ENCODE data around the gene KRTAP5-3. TPM values are rescaled to one million over a fixed set of nuclear protein-coding genes. Genes with fewer than 3 reads are reported as not detected.

KRTAP5-3 gene
- total RNA-seq, 1 experiment from 2014 or later = not detected

GRCh38 chr11:1565173-1565903 is 42.9 kb downstream of the KRTAP5-3 start:
- DNase-seq (ENCODE audit: low read depth) = no peak

GRCh38 chr11:1564535-1565172 is 43.6 kb downstream of the KRTAP5-3 start:
- DNase-seq (ENCODE audit: low read depth) = peak; percentile 80

GRCh38 chr11:1563697-1564534 is 44.3 kb downstream of the KRTAP5-3 start:
- no peak for DNase-seq (ENCODE audit: low read depth)

DNA sequence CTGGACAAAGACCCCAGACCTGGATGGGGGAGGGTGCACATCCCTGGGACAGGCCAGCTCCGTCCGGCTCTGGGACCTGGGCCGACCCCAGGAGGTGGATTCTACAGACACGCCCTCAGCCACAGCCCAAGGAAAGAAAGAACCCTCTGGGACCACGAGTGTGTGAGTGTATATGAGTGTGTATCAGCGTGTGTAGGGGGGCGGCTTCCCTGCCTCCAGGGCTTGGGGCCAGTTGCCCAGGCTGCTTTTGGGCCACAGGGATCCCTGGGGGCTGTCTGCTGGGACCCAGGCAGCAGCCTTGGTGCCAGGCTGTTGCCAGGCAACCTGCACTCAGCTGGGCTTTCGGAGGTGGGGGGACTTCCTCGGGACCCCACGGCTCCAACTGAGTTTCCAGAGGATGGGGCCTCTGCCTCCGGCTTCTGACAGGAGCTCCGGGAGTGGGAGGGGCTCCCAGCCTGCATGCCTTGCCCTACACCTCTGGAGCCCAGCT is 45.1 kb downstream of the KRTAP5-3 start:
- DNase-seq (ENCODE audit: low read depth) = no peak

- DNase-seq (ENCODE audit: low read depth) = no peak
Observed at GRCh38 chr11:1562469-1563148, 45.7 kb downstream of the KRTAP5-3 start.

GRCh38 chr11:1561955-1562354 is 46.3 kb downstream of the KRTAP5-3 start:
- no peak for DNase-seq (ENCODE audit: low read depth)

GRCh38 chr11:1561266-1561665 is 47.0 kb downstream of the KRTAP5-3 start:
- DNase-seq (ENCODE audit: low read depth) = no peak

DNA sequence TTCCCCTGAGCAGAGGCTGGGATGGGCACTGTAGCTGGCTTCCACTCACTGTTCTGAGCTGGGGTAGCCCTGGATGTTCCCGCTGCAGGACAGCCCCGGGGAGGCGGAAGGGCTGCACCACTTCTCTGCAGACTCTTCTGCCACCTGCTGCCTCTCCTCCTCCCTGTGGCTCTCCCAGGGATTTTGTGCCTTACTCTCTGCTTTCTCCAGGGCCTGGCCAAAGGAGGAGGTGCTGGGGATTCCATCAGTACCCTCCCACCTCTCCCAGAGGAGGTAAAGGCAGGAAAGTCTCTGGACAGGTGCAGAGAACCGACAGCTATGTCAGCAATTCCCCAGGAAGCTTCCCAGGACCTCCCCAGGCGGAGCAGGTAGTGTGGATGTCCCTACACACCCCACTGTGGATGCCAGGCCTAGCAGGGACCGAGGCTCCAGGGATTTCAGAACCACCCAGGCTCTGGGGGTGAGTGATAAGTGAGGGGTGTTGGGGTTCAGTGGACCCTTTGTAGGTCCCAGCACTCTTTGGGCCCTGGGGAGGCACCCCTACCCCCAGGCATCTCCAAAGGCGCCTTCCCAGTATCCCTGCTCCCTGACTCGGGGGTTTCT is 47.5 kb downstream of the KRTAP5-3 start:
- no peak for DNase-seq (ENCODE audit: low read depth)

GRCh38 chr11:1560002-1560648 is 48.1 kb downstream of the KRTAP5-3 start:
- no peak for DNase-seq (ENCODE audit: low read depth)

GRCh38 chr11:1559111-1559951 is 48.9 kb downstream of the KRTAP5-3 start:
- peak; percentile 89 for DNase-seq (ENCODE audit: low read depth)

DNA sequence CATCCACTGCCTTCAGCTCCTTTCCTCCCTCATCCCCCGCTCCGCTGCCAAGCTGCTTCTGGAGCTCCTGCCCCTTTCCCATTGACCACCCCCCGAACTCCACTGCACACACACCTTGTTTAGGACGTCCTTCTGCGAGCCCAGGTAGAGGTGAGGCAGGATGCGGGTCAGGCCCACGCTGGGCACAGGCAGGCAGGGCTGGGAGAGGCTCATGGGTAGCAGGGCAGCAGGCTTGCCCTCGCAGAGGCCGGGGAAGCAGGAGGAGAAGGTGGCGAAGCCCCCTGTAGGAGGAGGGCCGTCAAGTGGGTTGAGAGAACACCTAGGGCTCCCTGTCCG is 49.5 kb downstream of the KRTAP5-3 start:
- no peak for DNase-seq (ENCODE audit: low read depth)

GRCh38 chr11:1557904-1558774 is 50.1 kb downstream of the KRTAP5-3 start:
- peak; percentile 65 for DNase-seq (ENCODE audit: low read depth)

Other genes starting within 250 kb of the KRTAP5-3 start
- not detected in 2 replicates for gene BRSK2, start 218.5 kb downstream of the KRTAP5-3 start, total RNA-seq (2014; rRNA removed; shearing (Covaris generic))
- 15.1 and 24.3 TPM in 2 replicates for gene MOB2, start 121.7 kb downstream of the KRTAP5-3 start, total RNA-seq (2014; rRNA removed; shearing (Covaris generic))
- 0.10 and 0.24 TPM in 2 replicates for gene DUSP8, start 36.2 kb downstream of the KRTAP5-3 start, total RNA-seq (2014; rRNA removed; shearing (Covaris generic))
- not detected in 2 replicates for gene KRTAP5-1, start 23.2 kb downstream of the KRTAP5-3 start, total RNA-seq (2014; rRNA removed; shearing (Covaris generic))
- gene KRTAP5-2, start 10.2 kb downstream of the KRTAP5-3 start, total RNA-seq (2014; rRNA removed; shearing (Covaris generic)) = not detected in 2 replicates
- gene KRTAP5-4, start 13.7 kb upstream of the KRTAP5-3 start, total RNA-seq (2014; rRNA removed; shearing (Covaris generic)) = not detected in 2 replicates
- not detected in 2 replicates for gene KRTAP5-5, start 21.3 kb upstream of the KRTAP5-3 start, total RNA-seq (2014; rRNA removed; shearing (Covaris generic))
- gene KRTAP5-6, start 88.7 kb upstream of the KRTAP5-3 start, total RNA-seq (2014; rRNA removed; shearing (Covaris generic)) = not detected in 2 replicates
- gene IFITM10, start 142.1 kb upstream of the KRTAP5-3 start, total RNA-seq (2014; rRNA removed; shearing (Covaris generic)) = 4.3 and 6.6 TPM in 2 replicates
- gene CTSD, start 155.5 kb upstream of the KRTAP5-3 start, total RNA-seq (2014; rRNA removed; shearing (Covaris generic)) = 383 and 388 TPM in 2 replicates
- gene SYT8, start 226.5 kb upstream of the KRTAP5-3 start, total RNA-seq (2014; rRNA removed; shearing (Covaris generic)) = 0.20 TPM in 1 of 2 replicates, not detected in the other
- gene TNNI2, start 230.5 kb upstream of the KRTAP5-3 start, total RNA-seq (2014; rRNA removed; shearing (Covaris generic)) = 0.48 TPM in 1 of 2 replicates, not detected in the other
- gene LSP1, start 244.6 kb upstream of the KRTAP5-3 start, total RNA-seq (2014; rRNA removed; shearing (Covaris generic)) = 2.4 and 3.8 TPM in 2 replicates